ENCODE measurements around the gene NUDT13. TPM values are rescaled to one million over a fixed set of nuclear protein-coding genes. Genes with fewer than 3 reads are reported as not detected.

Gene NUDT13
- total and polyA plus RNA-seq, 2 of the 8 experiments (the other 6 are each of a cell fraction or from before 2014, with no cell fraction given), result 1.5 to 1.9 TPM

GRCh38 chr10:73119457-73119856 is 9.2 kb downstream of the NUDT13 start:
- POLR2A ChIA-PET (ENCODE audit: partially characterized antibody), result interaction anchor here (0.9 to 1.5 kb wide), 2 partner anchors 9 to 16 kb away, joined by 3 read pairs; partner anchors contain the start of gene NUDT13
- Histone ChIP-seq H2BK20ac (ENCODE audit: low read length) (no peak overlapping the region), H4K5ac (ENCODE audit: insufficient read length, low read depth, low read length) (no peak overlapping the region), H3K4ac (replicated peaks; ENCODE audit: insufficient read length, low read depth, low read length) (no peak overlapping the region), H2BK12ac (ENCODE audit: low read depth, low read length) (no peak overlapping the region), H4K20me1 (replicated peaks in 1 of 2; ENCODE audit: control insufficient read depth in 1 of 2, insufficient read depth in 2 of 2, low read length in 2 of 2) (no peaks in the 10 kb centered on the region), H2BK120ac (replicated peaks; ENCODE audit: low read depth, low read length) (no peak overlapping the region), H3K14ac (ENCODE audit: insufficient read length) (no peak overlapping the region), H2AFZ (ENCODE audit: low read length) (no peak overlapping the region), H3K79me2 (ENCODE audit: control insufficient read depth in 1 of 2, insufficient read depth in 2 of 2, low read length in 2 of 2) (no peaks in the 10 kb centered on the region), H3K9me3 (ENCODE audit: insufficient read depth in 2 of 2, low read depth in 1 of 2, low read length in 1 of 2) (no peaks in the 10 kb centered on the region), H3K4me1 (replicated peaks in 1 of 4; ENCODE audit: control insufficient read depth in 3 of 4, insufficient read depth in 4 of 4, low read length in 3 of 4) (0 out of 7 replicates have a peak, but pooled peaks cover 0 to 3% (median under 1%) of the 10 kb centered on the region in 4 experiments), H3K27me3 (replicated peaks in 1 of 4; ENCODE audit: control insufficient read depth in 3 of 4, extremely low read depth in 1 of 4, insufficient read depth in 3 of 4, low read length in 3 of 4) (no peaks in the 10 kb centered on the region), H3K27ac (ENCODE audit: low read depth, low read length) (no peak overlapping the region), H3K36me3 (ENCODE audit: control insufficient read depth in 2 of 4, insufficient read depth in 4 of 4, low read length in 3 of 4) (no peaks in the 10 kb centered on the region), H4K91ac (replicated peaks; ENCODE audit: insufficient read length, low read length) (no peak overlapping the region), H2BK5ac (ENCODE audit: low read depth, low read length) (no peak overlapping the region), H3K9ac (replicated peaks in 1 of 4; ENCODE audit: extremely low read depth in 1 of 4, low read depth in 3 of 4, low read length in 3 of 4) (no peak overlapping the region), H3K4me3 (ENCODE audit: extremely low read depth in 1 of 4, insufficient read depth in 2 of 4, low read depth in 3 of 4, low read length in 4 of 4) (no peak overlapping the region), H2AK5ac (ENCODE audit: low read depth, low read length) (no peak overlapping the region), H3K18ac (ENCODE audit: extremely low read depth, low read length) (no peak overlapping the region), H2BK15ac (ENCODE audit: low read length) (no peak overlapping the region), H3K79me1 (ENCODE audit: low read depth, low read length) (no peaks in the 10 kb centered on the region), H3K23me2 (ENCODE audit: low read depth, low read length) (no peaks in the 10 kb centered on the region), H3K56ac (replicated peaks; ENCODE audit: insufficient read length, low read depth, low read length) (no peak overlapping the region), H3K4me2 (ENCODE audit: insufficient read depth in 1 of 2, low read depth in 2 of 2, low read length in 2 of 2) (no peak overlapping the region), H3K23ac (ENCODE audit: insufficient read length) (no peak overlapping the region), H4K8ac (ENCODE audit: extremely low read depth, insufficient read depth, low read length) (no peak overlapping the region)
- 92% methylated on average over 1 of the region's 1 CpG; no CpG with 5 or more reads in 1 of the 2 experiments for WGBS, 2 experiments (ENCODE audit: extremely low coverage in 1 of 2, insufficient coverage in 1 of 2, insufficient read length in 1 of 2, insufficient replicate concordance in 2 of 2, low coverage in 1 of 2, low lambda C conversion rate in 2 of 2, missing lambda C conversion rate in 1 of 2)
- no peak for TF ChIP-seq USF2 (IDR thresholded peaks at IDR 0.05; ENCODE audit: low read length)
- no peak for TF ChIP-seq RAD21 (IDR thresholded peaks at IDR 0.05 in 1 of 2, conservative IDR thresholded peaks at IDR 0.05 in 1 of 2; ENCODE audit: low read depth in 2 of 2, low read length in 2 of 2)
- TF ChIP-seq SUZ12 (IDR thresholded peaks at IDR 0.05; ENCODE audit: low read length), result no peak
- no peak for TF ChIP-seq SIN3A (conservative IDR thresholded peaks at IDR 0.05 in 1 of 2, IDR thresholded peaks at IDR 0.05 in 1 of 2; ENCODE audit: low read depth in 1 of 2, low read length in 2 of 2)
- TF ChIP-seq EP300 (IDR thresholded peaks at IDR 0.05; ENCODE audit: borderline replicate concordance in 1 of 2, low read depth in 2 of 2, low read length in 2 of 2), result no peak
- TF ChIP-seq JUND (IDR thresholded peaks at IDR 0.05; ENCODE audit: low read length), result no peak
- TF ChIP-seq, protein P1, sequence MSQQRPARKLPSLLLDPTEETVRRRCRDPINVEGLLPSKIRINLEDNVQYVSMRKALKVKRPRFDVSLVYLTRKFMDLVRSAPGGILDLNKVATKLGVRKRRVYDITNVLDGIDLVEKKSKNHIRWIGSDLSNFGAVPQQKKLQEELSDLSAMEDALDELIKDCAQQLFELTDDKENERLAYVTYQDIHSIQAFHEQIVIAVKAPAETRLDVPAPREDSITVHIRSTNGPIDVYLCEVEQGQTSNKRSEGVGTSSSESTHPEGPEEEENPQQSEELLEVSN (IDR thresholded peaks at IDR 0.05), result no peak
- TF ChIP-seq RBBP5 (IDR thresholded peaks at IDR 0.05; ENCODE audit: borderline replicate concordance, low read depth, low read length), result no peak
- CTCF ChIA-PET (ENCODE audit: partially characterized antibody), result no interaction called here
- no peak for DNase-seq (ENCODE audit: low read depth in 1 of 2, low spot score in 2 of 2)
- FAIRE-seq, result no peak
